GM18867 (cell line): ENCODE data around the gene ATOH7.
"Not testable (repeated sequence)": the region's sequence is repeated elsewhere in the genome, so short reads cannot be mapped to it uniquely, and the experiment has no call there.

Source experiments
- ATAC-seq: cut with Tn5 transposase; IDR thresholded peaks from one replicate; pipeline ENCODE4 v1.9.1; 2021; ENCODE audit warnings: mild to moderate bottlenecking, moderate library complexity; ENCODE audit not compliant: unreplicated experiment

The ATOH7 gene

DNA sequence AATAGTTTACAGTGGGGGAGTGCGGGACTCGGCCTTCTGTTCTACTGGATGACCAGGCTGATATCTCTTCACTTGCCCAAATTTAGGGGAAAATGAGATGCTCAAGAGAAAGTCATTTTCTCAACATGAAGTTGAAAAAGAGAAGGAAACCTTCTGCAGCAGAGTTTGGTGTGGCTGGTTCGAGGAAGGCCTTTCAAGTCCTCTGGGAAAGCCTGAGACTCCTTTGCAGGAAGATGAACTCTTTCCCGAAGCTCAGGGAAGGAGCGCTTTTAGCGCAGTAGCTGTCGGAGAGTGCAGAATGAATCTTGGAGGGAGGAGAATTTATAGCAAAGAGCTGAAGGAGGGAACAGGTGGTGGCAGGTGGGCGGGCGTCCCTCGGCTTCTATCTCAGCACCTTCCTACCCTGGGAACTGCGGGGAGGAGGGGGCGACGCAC is at the start of gene ATOH7:
ATOH7 (minus strand) TSS at position 297 of the 435 bp plus-strand sequence. CDS start 436 bp downstream, outside the sequence.
- no peak for ATAC-seq

GRCh38 chr10:68280758-68281157 is 48.8 kb upstream of the ATOH7 start:
- ATAC-seq = no peak

GRCh38 chr10:68278906-68279753 is 47.2 kb upstream of the ATOH7 start:
- ATAC-seq = not testable (repeated sequence)

DNA sequence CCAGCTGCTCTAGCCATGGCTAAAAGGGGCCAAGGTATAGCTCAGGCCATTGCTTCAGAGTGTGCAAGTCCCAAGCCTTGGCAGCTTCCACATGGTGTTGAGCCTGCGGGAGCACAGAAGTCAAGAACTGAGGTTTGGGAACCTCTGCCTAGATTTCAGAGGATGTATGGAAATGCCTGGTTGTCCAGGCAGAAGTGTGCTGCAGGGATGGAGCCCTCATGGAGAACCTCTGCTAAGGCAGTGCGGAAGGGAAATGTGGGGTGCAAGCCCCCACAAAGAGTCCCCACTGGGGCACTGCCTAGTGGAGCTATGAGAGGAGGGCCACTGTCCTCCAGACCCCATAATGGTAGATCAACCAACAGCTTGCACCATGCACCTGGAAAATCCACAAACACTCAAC is 45.9 kb upstream of the ATOH7 start:
- not testable (repeated sequence) for ATAC-seq

DNA sequence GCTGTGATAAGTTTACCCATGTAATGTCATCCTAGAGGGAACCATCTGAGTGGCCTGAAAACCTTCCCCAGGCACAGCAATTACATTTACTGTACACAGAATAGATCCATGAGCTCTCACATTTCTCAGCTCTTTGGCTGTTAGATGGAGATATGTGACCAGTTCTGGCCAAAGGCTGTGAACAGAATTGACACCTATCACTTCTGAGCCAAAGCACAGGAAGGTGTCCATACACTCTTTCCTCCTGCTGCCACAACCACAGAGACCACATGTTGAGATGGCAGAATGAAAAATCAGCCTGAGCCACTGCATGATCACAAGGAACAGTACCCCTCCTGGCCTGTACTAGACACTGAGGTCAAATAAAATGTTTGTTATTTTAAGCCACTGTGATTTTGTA is 44.3 kb upstream of the ATOH7 start:
- ATAC-seq = no peak

DNA sequence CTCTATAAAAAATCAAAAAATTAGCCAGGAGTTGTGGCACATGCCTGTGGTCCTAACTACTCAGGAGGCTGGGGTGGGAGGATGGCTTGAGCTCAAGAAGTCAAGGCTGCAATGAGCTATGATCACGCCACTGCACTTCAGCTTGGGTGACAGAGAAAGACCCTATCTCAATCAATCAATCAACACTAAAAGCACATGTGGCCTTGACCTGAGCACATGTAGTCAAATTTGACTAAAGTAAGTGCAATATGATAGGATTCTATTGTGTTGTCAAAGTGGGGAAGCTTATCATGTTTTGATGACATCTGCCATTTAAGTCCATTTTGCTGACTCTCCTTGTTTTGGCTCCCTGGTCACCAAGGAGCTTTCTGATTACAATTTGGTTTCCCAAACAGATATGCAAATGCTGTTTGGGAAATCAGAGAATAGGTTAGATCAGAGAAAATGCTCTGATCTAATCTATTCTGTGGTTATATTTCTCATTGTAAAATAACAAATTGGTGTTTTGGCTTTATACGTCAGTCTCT is 43.8 kb upstream of the ATOH7 start:
- ATAC-seq = no peak

- no peak for ATAC-seq
Measured at GRCh38 chr10:68272833-68273232, 40.9 kb upstream of the ATOH7 start.

DNA sequence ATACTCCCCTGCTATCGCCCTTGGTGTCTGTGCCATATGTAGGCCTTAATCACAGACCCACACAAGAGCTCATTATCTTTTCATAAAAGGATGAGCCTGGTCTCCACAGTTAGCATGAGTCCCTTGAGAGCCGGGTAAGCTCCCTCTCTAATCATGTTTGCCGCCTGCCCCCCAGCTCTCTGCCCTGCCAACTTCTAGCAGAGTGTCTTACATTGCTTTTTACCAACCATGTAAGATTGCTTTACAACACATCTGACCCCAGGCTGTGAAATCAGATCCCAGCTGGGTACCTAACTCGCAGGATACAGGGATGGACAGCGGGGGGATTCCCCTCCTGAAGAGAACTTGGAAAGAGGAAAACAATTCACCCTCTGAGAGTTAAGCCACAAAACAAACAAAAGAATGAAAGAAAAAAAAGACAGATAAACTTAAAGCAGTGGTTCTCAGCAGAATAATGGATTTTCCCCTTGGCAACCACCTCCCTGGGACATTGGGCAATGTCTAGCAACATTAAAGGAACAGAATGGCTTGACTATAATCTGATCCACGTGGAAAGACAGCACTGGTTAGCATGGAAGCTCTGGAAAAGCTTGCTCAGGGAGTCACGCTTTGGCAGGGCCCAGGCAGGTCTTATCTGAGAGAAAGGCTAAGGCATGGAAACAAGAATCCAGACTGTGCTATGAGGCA is 39.4 kb upstream of the ATOH7 start:
- ATAC-seq = no peak

- ATAC-seq = no peak
Measured at GRCh38 chr10:68269562-68270290, 37.8 kb upstream of the ATOH7 start.

GRCh38 chr10:68261132-68261856 is 29.4 kb upstream of the ATOH7 start:
- no peak for ATAC-seq

GRCh38 chr10:68253346-68253745 is 21.4 kb upstream of the ATOH7 start:
- ATAC-seq = no peak

GRCh38 chr10:68251625-68252495 is 19.9 kb upstream of the ATOH7 start:
- no peak for ATAC-seq

- no peak for ATAC-seq
Measured at GRCh38 chr10:68251151-68251550, 19.2 kb upstream of the ATOH7 start.

GRCh38 chr10:68249297-68249696 is 17.4 kb upstream of the ATOH7 start:
- no peak for ATAC-seq

DNA sequence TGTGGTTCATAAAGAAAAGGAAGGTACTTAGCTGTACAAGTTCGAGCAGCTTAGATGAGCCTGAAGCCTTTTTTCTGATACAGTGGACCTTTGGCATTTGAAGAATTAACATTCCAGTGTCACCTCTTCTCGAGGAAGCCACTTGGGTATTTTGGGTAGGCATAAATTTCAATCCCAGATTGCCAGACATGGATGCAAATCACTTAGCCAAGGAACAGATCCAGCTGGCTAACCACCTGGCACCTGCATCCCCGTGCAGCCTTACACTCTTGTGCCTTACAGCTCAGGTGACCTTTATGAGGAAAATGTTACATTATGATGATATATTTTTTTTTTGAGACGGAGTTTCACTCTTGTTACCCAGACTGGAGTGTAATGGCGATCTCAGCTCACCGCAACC is 16.0 kb upstream of the ATOH7 start:
- ATAC-seq = no peak

- not testable (repeated sequence) for ATAC-seq
Measured at GRCh38 chr10:68246397-68246796, 14.5 kb upstream of the ATOH7 start.

DNA sequence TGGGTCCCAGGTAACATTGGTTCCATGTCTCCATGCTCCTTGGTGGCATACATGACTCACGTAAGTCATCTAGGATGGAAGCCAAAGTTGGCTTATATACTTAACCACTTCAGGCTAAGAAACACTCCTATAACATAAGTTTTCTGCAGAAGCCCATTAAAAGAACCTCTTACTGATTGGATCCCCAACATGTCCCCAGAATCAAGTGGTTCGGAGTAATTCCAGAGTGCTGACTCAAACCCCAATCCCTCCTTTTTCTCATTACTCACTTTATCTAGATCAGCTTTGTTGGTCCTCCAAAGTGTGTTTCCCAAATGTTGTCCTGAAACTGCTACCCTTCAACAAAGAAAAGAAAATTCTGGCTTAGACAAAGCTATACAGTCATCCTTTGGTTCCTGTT is 10.1 kb upstream of the ATOH7 start:
- ATAC-seq = no peak

- ATAC-seq = no peak
Measured at GRCh38 chr10:68239596-68240150, 7.8 kb upstream of the ATOH7 start.

- no peak for ATAC-seq
Measured at GRCh38 chr10:68239069-68239468, 7.2 kb upstream of the ATOH7 start.
